ENCODE data around the gene SSBP2.
"Not testable (repeated sequence)": the region's sequence is repeated elsewhere in the genome, so short reads cannot be mapped to it uniquely, and the experiment has no call there.

Gene SSBP2

GRCh38 chr5:81726297-81726696 is 24.6 kb downstream of the SSBP2 start:
- DNase-seq: no peak

- DNase-seq: no peak
Observed at GRCh38 chr5:81724571-81724970, 26.3 kb downstream of the SSBP2 start.

- no peak for DNase-seq
Observed at GRCh38 chr5:81724108-81724507, 26.8 kb downstream of the SSBP2 start.

GRCh38 chr5:81721049-81721448 is 29.8 kb downstream of the SSBP2 start:
- DNase-seq: no peak

- no peak for DNase-seq
Observed at GRCh38 chr5:81719743-81720345, 31.1 kb downstream of the SSBP2 start.

- no peak for DNase-seq
Observed at GRCh38 chr5:81718300-81718699, 32.6 kb downstream of the SSBP2 start.

GRCh38 chr5:81717860-81718259 is 33.0 kb downstream of the SSBP2 start:
- DNase-seq: no peak

- DNase-seq: no peak
Observed at GRCh38 chr5:81717226-81717625, 33.7 kb downstream of the SSBP2 start.

GRCh38 chr5:81714076-81714475 is 36.8 kb downstream of the SSBP2 start:
- DNase-seq: not testable (repeated sequence)

- no peak for DNase-seq
Observed at GRCh38 chr5:81708889-81709288, 42.0 kb downstream of the SSBP2 start.

GRCh38 chr5:81703840-81704239 is 47.1 kb downstream of the SSBP2 start:
- no peak for DNase-seq

GRCh38 chr5:81700166-81700565 is 50.7 kb downstream of the SSBP2 start:
- DNase-seq: no peak

GRCh38 chr5:81698813-81699212 is 52.1 kb downstream of the SSBP2 start:
- DNase-seq: no peak

GRCh38 chr5:81696418-81697397 is 54.2 kb downstream of the SSBP2 start:
- DNase-seq: no peak

GRCh38 chr5:81694726-81695125 is 56.2 kb downstream of the SSBP2 start:
- DNase-seq: no peak

- no peak for DNase-seq
Observed at GRCh38 chr5:81688215-81688614, 62.7 kb downstream of the SSBP2 start.

- no peak for DNase-seq
Observed at GRCh38 chr5:81687292-81687691, 63.6 kb downstream of the SSBP2 start.

GRCh38 chr5:81685471-81685870 is 65.4 kb downstream of the SSBP2 start:
- no peak for DNase-seq

- no peak for DNase-seq
Observed at GRCh38 chr5:81679885-81680284, 71.0 kb downstream of the SSBP2 start.

GRCh38 chr5:81675420-81675819 is 75.5 kb downstream of the SSBP2 start:
- no peak for DNase-seq

GRCh38 chr5:81665795-81666194 is 85.1 kb downstream of the SSBP2 start:
- no peak for DNase-seq

- DNase-seq: not testable (repeated sequence)
Observed at GRCh38 chr5:81660624-81661023, 90.3 kb downstream of the SSBP2 start.

GRCh38 chr5:81657386-81657785 is 93.5 kb downstream of the SSBP2 start:
- no peak for DNase-seq

GRCh38 chr5:81656783-81657182 is 94.1 kb downstream of the SSBP2 start:
- no peak for DNase-seq

Data from activated T-cell treated with anti-CD3 and anti-CD28 coated beads for 4 hours (primary cell).